ENCODE results near the gene PDCD6IP.
"Not testable (repeated sequence)": the region's sequence is repeated elsewhere in the genome, so short reads cannot be mapped to it uniquely, and the experiment has no call there.

Gene PDCD6IP

GRCh38 chr3:33855407-33855806 lies 57.0 kb downstream of the PDCD6IP start:
- DNase-seq (ENCODE audit: low spot score), result not testable (repeated sequence)

- DNase-seq (ENCODE audit: low spot score), result no peak
Observed at GRCh38 chr3:33855884-33856546, 57.6 kb downstream of the PDCD6IP start.

GRCh38 chr3:33857701-33858100 lies 59.3 kb downstream of the PDCD6IP start:
- DNase-seq (ENCODE audit: low spot score), result not testable (repeated sequence)

DNA sequence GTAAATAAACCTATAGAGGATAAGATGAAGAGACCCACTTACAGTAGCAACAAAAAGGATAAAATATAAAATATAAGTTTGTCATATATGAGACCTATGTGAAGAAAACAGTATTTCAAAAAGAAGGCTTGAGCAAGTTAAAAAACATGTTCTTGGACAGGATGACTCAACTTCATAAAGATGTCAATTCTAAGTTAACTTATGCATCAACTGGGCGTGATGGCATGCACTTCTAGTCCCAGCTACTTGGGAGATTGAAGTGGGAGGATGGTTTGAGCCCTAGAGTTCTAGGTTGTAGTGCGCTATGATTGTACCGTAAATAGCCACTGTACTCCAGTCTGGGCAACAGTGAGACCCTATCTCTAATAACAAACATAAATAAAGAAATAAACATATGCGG lies 59.7 kb downstream of the PDCD6IP start:
- no peak for DNase-seq (ENCODE audit: low spot score)

GRCh38 chr3:33860373-33861050 lies 62.1 kb downstream of the PDCD6IP start:
- no peak for DNase-seq (ENCODE audit: low spot score)

DNA sequence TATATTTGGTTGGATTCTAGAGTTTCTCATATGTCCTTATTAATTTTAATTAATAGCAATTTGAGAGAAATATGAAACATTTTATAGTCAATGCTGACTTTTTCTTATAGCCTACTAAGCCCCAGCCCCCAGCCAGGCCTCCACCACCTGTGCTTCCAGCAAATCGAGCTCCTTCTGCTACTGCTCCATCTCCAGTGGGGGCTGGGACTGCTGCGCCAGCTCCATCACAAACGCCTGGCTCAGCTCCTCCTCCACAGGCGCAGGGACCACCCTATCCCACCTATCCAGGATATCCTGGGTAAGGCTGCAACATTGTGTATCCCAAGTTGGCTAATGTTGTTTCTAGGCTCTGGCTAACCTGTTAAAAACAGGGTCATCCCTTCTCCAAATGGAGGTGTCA lies 66.7 kb downstream of the PDCD6IP start:
- DNase-seq (ENCODE audit: low spot score), result no peak

DNA sequence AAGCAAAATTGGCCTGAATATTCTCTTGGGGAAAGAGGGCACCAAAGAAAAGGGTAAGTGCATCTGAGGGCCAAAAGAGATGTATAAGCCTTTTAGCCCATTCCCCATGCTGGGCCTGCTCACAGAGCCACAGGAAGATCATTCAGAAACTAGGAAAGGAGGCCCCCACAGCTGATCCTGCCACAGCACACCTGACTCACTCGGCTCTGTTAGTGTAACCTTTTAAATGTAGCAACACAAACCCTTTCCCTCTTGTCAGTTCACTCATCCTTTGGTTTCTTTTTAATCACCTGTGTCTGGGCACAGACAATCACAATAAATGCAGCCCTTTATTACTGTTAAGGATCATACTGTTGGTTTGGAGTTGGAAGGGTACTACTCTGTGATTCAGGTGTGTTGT lies 69.9 kb downstream of the PDCD6IP start:
- no peak for DNase-seq (ENCODE audit: low spot score)

DNA sequence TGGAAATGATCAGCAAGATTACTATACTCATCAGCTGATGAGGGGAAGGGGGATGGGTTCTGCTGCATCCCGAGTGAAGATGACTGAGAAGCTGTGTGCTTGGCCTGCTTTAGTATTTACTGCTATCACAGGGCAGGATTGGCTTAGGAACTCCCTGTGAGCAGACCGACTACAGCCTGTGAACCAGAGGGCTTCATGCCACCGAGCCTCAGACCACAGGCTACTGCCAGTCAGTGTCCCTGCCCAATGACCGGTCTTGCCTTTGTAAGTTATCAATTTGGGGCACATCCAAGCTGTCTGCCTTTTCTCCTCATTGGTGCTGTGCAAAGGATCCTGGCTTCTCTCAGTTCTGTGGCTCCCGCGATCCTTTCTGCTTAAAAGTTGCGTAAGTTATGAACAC lies 71.5 kb downstream of the PDCD6IP start:
- no peak for DNase-seq (ENCODE audit: low spot score)

DNA sequence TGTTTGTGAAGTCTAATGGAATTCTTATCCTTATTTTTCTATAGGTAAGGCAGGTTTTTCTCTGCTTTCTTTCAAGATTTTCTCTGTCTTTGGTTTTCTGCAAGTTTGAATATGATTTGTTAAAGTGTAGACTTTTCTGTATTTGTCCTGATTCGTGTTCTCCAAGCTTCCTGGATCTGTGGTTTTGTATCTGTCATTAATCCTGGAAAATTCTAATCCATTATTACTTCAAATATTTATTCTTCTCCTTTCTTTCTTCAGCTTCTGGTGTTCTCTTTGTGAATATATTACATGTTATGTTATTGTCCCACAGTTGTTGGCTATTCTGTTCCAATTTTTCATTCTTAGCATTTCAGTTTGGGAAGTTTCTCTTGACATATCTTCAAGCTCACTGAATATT lies 76.4 kb downstream of the PDCD6IP start:
- DNase-seq (ENCODE audit: low spot score), result no peak

DNA sequence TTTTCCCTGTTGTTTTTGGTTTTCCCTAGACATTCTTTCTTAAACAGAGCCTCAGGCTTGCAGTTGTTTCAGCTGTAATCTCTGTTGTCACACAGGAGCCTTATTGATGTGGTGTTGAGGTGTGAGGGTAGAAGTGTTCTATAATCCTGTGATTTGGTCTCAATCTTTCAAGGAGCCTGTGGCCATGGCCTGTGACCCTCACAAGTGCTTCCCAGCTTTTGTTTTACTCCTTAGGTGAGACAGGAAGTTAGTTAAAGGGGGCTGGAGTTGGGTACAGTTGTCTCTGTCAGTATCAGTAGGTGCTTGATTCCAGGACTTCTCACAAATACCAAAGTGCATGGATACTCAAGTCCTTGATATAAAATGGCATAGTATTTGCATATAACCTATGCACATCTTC lies 77.2 kb downstream of the PDCD6IP start:
- no peak for DNase-seq (ENCODE audit: low spot score)

- no peak for DNase-seq (ENCODE audit: low spot score)
Observed at GRCh38 chr3:33877187-33877586, 78.8 kb downstream of the PDCD6IP start.

- no peak for DNase-seq (ENCODE audit: low spot score)
Observed at GRCh38 chr3:33879540-33879939, 81.1 kb downstream of the PDCD6IP start.

DNA sequence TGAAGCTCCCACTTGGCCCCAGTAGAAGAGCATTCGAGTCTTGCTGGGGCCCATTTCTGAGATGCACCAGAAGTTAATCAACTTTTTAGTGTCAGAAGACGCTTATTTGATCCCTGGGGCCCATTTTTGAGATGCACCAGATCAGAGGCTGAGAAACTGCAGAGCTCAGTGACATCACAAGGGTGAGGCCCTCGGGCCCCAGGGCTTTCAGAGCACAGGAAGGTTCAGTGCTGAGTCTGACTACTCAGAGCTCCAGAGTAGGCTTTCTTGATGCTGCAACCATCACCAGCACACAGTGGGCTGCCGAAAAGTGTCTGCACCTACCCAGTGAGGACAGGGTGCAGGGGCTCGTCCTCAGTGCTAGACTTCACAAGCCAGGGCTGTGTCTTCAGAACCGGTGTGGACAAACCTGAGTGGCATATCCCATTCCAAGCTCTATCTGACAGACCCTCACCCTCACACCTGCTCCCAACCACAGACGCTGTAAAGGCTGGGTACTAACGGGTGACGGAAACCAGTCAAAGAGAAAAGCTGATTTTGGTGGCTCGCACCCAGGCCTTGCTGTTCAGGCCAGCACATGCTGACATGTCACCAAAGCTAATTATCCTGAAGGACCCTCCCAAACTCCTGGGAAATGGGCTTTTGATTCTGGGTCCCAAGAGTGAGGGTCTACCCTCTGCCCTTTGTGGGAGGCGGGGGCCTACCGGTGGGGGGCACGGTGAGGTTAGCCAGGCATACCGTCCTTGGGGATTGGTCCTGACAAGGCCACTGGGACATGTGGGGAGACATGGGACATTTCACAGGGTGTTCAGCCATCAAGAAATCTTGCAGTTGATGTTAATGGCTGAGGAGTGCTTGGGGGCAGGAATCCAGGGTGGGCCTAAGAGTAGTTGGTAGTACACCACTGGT lies 83.0 kb downstream of the PDCD6IP start:
- no peak for DNase-seq (ENCODE audit: low spot score)

- no peak for DNase-seq (ENCODE audit: low spot score)
Observed at GRCh38 chr3:33882296-33882695, 83.9 kb downstream of the PDCD6IP start.

DNA sequence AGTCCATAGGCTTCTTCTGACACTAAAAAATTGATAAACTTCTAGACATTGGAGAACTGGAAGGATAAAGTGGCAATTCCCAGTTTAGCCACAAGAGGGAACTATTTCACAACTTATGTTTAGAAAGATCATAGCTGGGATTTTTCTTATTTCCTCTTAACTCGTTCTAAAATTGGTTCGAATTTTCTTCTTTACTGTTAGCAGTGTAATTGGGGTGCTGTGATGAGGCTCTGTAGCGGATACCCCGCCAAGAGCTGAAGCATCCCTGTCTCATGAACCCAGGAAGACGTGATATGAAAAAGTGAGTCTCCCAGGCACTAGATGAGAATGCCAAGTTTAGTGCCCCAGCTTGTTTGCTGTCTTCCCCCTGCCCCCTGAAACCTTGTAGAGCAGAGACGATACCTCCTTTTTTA lies 85.1 kb downstream of the PDCD6IP start:
- peak; percentile 52 for DNase-seq (ENCODE audit: low spot score)

DNA sequence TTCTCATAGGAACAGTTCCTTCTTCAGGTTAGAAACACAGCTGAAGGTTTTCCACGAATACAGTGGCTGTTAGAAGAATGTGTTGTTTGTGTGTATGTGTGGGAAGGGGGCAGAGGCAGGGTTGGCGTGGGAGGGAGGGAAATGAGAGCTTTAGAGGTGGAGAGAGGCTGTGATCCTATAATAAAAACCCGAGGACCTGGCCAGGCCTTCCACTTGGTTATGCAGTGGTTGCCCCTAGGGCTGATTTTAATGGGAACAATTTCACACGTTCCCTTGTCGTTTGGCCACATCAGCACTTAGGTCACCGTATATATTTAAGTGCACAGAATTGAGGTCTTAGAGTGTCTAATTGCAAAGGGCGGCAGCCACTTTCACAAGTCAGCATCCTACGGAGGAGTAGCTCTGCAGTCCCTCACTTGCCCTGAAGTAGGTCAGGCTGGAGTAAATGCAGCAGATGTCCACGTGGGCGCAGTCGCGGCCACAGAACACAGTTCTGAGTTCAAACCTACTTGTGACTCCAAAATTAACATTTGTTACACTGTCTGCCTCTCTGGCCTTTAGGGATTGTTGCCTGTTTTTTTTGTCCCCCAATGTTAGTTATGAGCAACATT lies 85.6 kb downstream of the PDCD6IP start:
- no peak for DNase-seq (ENCODE audit: low spot score)

DNA sequence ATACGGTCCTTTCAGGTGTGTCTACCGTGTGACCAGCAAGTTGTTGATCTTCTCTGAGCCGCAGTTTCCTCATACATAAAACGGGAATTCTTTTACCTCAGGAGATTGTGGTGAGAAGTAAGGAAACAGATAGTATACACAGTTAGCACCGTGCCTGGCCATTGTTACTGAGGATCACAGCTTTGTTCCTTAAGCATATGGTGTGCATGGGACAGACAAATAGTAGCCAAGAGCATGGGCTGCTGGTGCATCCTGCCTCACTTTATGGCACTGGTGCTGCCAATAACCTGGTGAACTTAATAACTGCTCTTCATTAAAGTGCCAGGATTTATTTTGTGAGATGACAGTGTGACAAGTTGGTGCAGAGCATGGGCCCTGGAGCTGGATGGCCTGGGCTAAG lies 86.3 kb downstream of the PDCD6IP start:
- DNase-seq (ENCODE audit: low spot score), result no peak

- no peak for DNase-seq (ENCODE audit: low spot score)
Observed at GRCh38 chr3:33885496-33885895, 87.1 kb downstream of the PDCD6IP start.

DNA sequence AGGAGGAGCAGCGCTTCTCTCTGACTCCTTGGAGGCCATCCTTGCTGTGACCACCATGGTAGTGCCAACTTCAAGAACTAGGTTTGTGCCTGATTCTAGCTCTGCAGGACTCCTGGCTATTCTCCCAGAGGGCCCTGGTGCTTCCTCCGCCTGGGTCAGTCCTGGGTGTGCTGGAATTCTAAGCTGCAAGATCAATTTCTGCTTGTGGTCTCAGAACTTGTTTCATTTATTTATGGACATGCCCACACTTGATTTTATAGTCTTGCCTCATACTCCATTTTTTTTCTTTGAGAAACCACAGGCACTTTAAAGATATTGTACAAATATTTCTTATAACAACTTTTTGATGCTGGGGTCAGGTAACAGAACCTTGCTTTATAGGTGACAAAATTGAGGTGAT lies 87.6 kb downstream of the PDCD6IP start:
- DNase-seq (ENCODE audit: low spot score), result no peak

- DNase-seq (ENCODE audit: low spot score), result no peak
Observed at GRCh38 chr3:33887478-33887877, 89.0 kb downstream of the PDCD6IP start.

DNA sequence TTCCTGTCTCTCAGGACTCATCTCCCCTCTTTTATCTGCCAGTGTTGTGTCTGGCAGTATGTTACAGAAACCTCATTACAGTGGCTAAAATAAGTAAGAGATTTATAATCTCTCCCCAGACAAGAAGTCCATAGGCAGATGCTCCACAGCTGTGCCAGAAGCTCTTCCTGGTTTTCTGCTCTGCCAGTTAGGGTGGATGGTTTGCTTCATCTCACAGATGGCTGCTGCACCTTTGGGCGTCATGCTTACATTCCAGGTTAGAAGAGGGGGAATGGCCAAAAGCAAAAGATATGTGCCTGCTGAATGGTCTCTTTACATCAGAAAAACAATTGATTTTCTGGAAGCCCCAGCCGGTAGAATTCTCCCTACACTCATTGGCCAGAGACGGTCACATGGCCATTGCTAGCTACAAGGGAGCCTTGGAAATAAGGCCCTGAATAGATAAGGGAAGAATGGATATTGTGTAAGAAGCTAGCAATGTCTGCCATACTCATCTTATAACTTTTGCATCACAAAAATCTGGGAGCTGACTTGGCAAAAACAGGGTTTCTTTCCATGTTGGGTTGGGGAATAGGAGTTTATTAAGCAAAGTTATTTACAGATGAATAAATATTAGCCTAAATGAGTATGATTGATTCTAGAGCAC lies 91.1 kb downstream of the PDCD6IP start:
- DNase-seq (ENCODE audit: low spot score), result no peak

DNA sequence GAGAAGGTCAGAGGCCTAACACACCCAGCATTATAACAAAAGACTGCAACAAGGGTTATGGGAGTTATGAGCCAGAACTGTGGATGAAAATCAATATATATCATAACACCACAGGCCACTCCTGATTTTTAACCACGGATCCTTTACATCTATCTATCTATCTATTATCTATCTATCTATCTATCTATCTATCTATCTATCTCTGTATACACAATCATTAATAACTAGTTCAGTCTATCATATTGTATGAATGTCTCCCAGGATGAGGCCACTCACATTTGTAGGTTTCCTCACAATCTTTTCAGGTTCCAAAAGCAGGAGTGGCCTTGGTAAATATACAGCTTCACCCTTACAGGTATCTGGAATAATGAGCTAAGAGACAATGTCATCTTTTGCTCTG lies 94.2 kb downstream of the PDCD6IP start:
- no peak for DNase-seq (ENCODE audit: low spot score)
